ENCODE data around the gene MGST2.

DNA sequence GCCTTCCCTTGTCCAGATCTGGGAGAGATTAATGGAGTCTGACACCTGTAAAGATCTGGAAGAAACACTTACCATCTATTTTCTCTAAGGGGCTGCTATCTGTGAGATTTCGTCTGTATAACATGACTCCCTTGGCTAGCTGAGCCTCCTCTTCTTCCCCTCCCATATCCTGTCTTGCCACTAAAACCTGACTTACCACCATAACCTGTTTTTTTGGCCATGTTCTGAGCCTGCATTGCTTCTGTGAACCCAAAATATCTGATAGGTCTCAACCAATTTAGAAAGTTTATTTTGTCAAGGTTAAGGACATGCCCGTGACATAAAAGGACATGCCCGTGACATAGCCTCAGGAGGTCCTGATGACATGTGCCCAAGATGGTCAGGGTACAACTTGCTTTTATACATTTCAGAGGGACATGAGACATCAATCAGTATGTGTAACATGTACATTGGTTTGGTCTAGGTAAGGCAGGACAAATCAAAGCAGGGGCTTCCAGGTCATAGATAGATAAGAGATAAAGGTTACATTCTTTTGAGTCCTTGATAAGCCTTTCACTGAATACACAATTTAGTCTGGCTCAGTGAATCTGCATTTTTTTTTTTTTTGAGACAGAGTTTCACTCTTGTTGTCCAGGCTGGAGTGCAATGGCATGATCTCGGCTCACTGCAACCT, 11.4 kb downstream of the MGST2 start:
- no peak for TF ChIP-seq POLR2A (IDR thresholded peaks at IDR 0.05; ENCODE audit: low read length)
- TF ChIP-seq GATA1 (IDR thresholded peaks at IDR 0.05; ENCODE audit: low read depth, low read length), result no peak
